GM12891 (cell line): ENCODE results near the gene NSL1.

ENCODE experiments used
- PAX5 ChIP-seq: IDR thresholded peaks from 2 replicates; pipeline ENCODE4 v1.6.1; 2011; ENCODE audit warnings: low read length, moderate library complexity, mild to moderate bottlenecking; ENCODE audit not compliant: insufficient read depth, severe bottlenecking
- POLR2A ChIP-seq: IDR thresholded peaks from 2 replicates; pipeline ENCODE4 v1.6.1; 2011; ENCODE audit warnings: low read depth, low read length, control low read depth
- POLR2AphosphoS5 ChIP-seq: IDR thresholded peaks from 2 replicates; pipeline ENCODE4 v1.6.1; 2011; ENCODE audit warnings: low read depth, low read length, control low read depth
- POU2F2 ChIP-seq: IDR thresholded peaks from 2 replicates; pipeline ENCODE4 v1.6.1; 2011; ENCODE audit warnings: low read depth, mild to moderate bottlenecking, control low read depth, low read length, moderate library complexity
- SPI1 ChIP-seq: IDR thresholded peaks from 2 replicates; pipeline ENCODE4 v1.6.1; 2011; ENCODE audit warnings: low read depth, low read length, control low read depth
- TAF1 ChIP-seq: IDR thresholded peaks from 2 replicates; pipeline ENCODE4 v1.6.1; 2011; ENCODE audit warnings: low read depth, low read length, control low read depth

DNA sequence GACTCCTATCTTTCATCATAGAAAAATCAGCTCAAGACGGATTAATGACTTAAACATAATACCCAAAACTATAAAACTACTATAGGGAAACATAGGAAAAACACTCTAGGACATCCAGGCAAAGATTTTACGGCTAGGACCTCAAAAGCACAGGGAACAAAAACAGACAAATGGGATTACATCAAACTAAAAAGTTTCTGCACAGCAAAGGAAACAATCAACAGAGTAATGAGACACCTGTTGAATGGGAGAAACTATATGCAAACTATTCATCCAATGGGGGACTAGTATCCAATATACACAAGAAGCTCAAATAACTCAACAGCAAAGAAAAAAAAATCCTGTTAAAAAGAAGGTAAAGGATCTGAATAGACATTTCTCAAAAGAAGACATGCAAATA lies 18.6 kb downstream of the NSL1 start:
- TF ChIP-seq POLR2A (no peak), POLR2AphosphoS5 (no peak), TAF1 (no peak), SPI1 (no peak), POU2F2 (no peak), PAX5 (no peak)
